ENCODE measurements around the gene BNC2. TPM values are rescaled to one million over a fixed set of nuclear protein-coding genes. Genes with fewer than 3 reads are reported as not detected.
A peak's percentile ranks its signal among the peaks of the same experiment; 100 is the strongest.
"Not testable (repeated sequence)": the region's sequence is repeated elsewhere in the genome, so short reads cannot be mapped to it uniquely, and the experiment has no call there.

BNC2 gene
- total RNA-seq, 1 donor from 2014 or later: 38.0 TPM

DNA sequence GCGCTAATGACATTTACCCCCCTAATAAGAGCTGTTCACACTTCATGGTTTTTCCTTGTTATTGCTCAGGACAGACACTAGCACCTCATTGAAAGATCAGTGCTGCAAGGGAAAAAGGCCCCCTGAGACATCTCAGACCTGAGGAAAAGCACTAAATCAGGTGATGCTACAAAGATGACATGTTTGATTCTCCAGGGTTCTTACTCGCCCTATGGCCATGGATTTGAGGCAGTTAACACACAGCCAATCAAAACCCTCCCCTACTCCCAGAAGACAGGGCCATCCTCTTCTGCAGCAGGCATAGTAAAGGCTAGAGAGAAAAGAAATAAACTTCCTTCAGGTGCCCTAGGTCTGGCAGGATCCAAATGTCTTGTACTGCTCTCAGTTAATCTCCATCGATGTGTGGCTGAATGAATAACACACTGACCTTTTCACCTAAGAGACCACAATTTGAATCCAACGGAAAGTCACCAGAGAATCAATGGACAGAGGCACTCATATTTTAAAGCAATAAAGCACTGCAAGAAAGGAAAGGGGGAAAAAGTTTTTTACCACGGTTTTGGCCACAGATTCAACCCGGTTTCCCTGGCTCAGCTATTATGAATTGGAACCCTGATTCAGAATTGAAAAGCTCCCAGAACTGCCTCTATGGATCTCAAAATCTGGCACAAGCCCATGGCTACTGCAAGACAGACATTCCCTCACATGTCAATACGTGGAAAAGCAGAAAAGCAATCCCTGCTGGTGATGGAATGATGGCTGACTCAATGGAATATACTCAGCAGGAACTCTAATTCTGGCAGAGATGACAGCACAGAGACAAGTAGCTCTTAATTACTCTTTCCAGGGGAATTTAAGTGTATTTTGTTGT is 329.5 kb downstream of the BNC2 start:
- Histone ChIP-seq H3K79me2 (ENCODE audit: insufficient read depth, low read length) (peaks cover 7% of the 10 kb centered on the region), H3K9me3 (ENCODE audit: insufficient read depth, low read depth, low read length) (no peaks in the 10 kb centered on the region), H4K20me1 (ENCODE audit: insufficient read depth, low read length) (peaks cover 5% of the 10 kb centered on the region), H3K4me3 (ENCODE audit: insufficient read depth, low read depth, low read length) (no peak overlapping the region), H3K36me3 (ENCODE audit: insufficient read depth, low read length) (no peaks in the 10 kb centered on the region), H3K27ac (ENCODE audit: low read depth, low read length) (no peak overlapping the region), H3K4me2 (ENCODE audit: low read length) (peak overlapping the region; percentile 64), H3K9ac (ENCODE audit: low read length) (no peak overlapping the region), H3K27me3 (ENCODE audit: insufficient read depth, low read length) (no peaks in the 10 kb centered on the region), H3K4me1 (ENCODE audit: insufficient read depth, low read length) (peaks cover 18% of the 10 kb centered on the region), H2AFZ (ENCODE audit: low read depth, low read length) (no peak overlapping the region)
- no peak overlapping the region for H3K4me3 Mint-ChIP-seq (ENCODE audit: unreplicated experiment)
- DNase-seq (ENCODE audit: low read depth): peak; percentile 70
- H3K27me3 Mint-ChIP-seq (ENCODE audit: low read depth, unreplicated experiment): no peaks in the 10 kb centered on the region
- peak overlapping the region; percentile 5 for H3K27ac Mint-ChIP-seq (ENCODE audit: unreplicated experiment)
- TF ChIP-seq, protein P1, sequence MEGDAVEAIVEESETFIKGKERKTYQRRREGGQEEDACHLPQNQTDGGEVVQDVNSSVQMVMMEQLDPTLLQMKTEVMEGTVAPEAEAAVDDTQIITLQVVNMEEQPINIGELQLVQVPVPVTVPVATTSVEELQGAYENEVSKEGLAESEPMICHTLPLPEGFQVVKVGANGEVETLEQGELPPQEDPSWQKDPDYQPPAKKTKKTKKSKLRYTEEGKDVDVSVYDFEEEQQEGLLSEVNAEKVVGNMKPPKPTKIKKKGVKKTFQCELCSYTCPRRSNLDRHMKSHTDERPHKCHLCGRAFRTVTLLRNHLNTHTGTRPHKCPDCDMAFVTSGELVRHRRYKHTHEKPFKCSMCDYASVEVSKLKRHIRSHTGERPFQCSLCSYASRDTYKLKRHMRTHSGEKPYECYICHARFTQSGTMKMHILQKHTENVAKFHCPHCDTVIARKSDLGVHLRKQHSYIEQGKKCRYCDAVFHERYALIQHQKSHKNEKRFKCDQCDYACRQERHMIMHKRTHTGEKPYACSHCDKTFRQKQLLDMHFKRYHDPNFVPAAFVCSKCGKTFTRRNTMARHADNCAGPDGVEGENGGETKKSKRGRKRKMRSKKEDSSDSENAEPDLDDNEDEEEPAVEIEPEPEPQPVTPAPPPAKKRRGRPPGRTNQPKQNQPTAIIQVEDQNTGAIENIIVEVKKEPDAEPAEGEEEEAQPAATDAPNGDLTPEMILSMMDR (IDR thresholded peaks at IDR 0.05; ENCODE audit: insufficient read depth, low read depth, low read length): no peak
- TF ChIP-seq EZH2 (IDR thresholded peaks at IDR 0.05; ENCODE audit: insufficient read depth, low read length): no peak
- H3K4me1 Mint-ChIP-seq (ENCODE audit: low read depth, unreplicated experiment): peaks cover 33% of the 10 kb centered on the region
- no peaks in the 10 kb centered on the region for H3K9me3 Mint-ChIP-seq (ENCODE audit: unreplicated experiment)
- H3K36me3 Mint-ChIP-seq (ENCODE audit: low read depth, unreplicated experiment): peaks cover 3% of the 10 kb centered on the region
- peak; percentile 65 for FAIRE-seq

DNA sequence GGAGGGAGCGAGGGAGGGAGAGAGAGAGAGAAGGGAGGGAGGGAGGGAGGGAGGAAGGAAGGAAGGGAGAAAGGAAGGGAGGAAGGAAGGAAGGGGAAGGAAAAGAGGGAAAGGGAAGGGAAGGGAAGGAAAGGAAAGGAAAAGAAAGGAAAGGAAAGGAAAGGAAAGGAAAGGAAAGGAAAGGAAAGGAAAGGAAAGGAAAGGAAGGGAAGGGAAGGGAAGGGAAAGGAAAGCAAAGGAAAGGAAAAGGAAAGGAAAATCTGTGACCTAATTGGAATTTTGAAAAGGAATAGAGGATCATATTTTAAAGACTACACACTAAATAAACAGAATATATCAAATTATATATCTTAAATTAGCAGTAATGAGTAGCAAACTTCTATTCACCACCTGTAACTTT is 330.8 kb downstream of the BNC2 start:
- H2AFZ ChIP-seq (ENCODE audit: low read depth, low read length); FAIRE-seq; H4K20me1 ChIP-seq (ENCODE audit: insufficient read depth, low read length); H3K4me3 ChIP-seq (ENCODE audit: insufficient read depth, low read depth, low read length); H3K27me3 Mint-ChIP-seq (ENCODE audit: low read depth, unreplicated experiment); H3K36me3 ChIP-seq (ENCODE audit: insufficient read depth, low read length); H3K27ac ChIP-seq (ENCODE audit: low read depth, low read length); H3K9me3 Mint-ChIP-seq (ENCODE audit: unreplicated experiment); H3K4me2 ChIP-seq (ENCODE audit: low read length); H3K9me3 ChIP-seq (ENCODE audit: insufficient read depth, low read depth, low read length); H3K36me3 Mint-ChIP-seq (ENCODE audit: low read depth, unreplicated experiment); DNase-seq (ENCODE audit: low read depth); H3K27me3 ChIP-seq (ENCODE audit: insufficient read depth, low read length); H3K4me3 Mint-ChIP-seq (ENCODE audit: unreplicated experiment); H3K9ac ChIP-seq (ENCODE audit: low read length); H3K79me2 ChIP-seq (ENCODE audit: insufficient read depth, low read length); H3K27ac Mint-ChIP-seq (ENCODE audit: unreplicated experiment): not testable (repeated sequence)
- H3K4me1 ChIP-seq (ENCODE audit: insufficient read depth, low read length): peaks cover 18% of the 10 kb centered on the region
- H3K4me1 Mint-ChIP-seq (ENCODE audit: low read depth, unreplicated experiment): peaks cover 40% of the 10 kb centered on the region

DNA sequence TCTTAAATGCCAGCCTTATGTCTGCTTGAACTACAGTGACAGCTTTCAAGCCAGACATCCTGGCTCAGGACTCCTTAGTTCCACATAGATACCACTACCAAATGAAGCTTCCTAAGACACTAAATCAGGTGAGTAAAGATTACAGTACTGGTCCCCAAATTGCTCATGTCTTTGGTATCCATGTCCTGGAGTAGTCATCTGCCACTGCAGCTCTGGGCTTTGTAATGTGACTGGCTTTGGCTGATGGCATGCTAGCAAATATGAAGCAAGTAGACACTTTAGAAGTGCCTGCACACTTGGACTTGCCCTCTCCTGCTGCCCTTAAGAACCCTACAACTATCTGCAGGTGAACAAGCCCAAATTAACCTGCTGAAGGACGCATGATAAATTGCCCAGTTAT is 334.9 kb downstream of the BNC2 start:
- TF ChIP-seq, protein P1 (IDR thresholded peaks at IDR 0.05; ENCODE audit: insufficient read depth, low read depth, low read length): no peak
- Mint-ChIP-seq H3K27me3 (ENCODE audit: low read depth, unreplicated experiment) (no peaks in the 10 kb centered on the region), H3K9me3 (ENCODE audit: unreplicated experiment) (no peaks in the 10 kb centered on the region), H3K4me1 (ENCODE audit: low read depth, unreplicated experiment) (peaks cover 26% of the 10 kb centered on the region), H3K36me3 (ENCODE audit: low read depth, unreplicated experiment) (peaks cover 4% of the 10 kb centered on the region), H3K27ac (ENCODE audit: unreplicated experiment) (peak overlapping the region; percentile 47), H3K4me3 (ENCODE audit: unreplicated experiment) (peak overlapping the region; percentile 45)
- FAIRE-seq (no peak), DNase-seq (ENCODE audit: low read depth) (no peak)
- Histone ChIP-seq H3K79me2 (ENCODE audit: insufficient read depth, low read length) (no peaks in the 10 kb centered on the region), H2AFZ (ENCODE audit: low read depth, low read length) (no peak overlapping the region), H3K4me3 (ENCODE audit: insufficient read depth, low read depth, low read length) (no peak overlapping the region), H4K20me1 (ENCODE audit: insufficient read depth, low read length) (no peaks in the 10 kb centered on the region), H3K9me3 (ENCODE audit: insufficient read depth, low read depth, low read length) (no peaks in the 10 kb centered on the region), H3K4me1 (ENCODE audit: insufficient read depth, low read length) (peaks cover 12% of the 10 kb centered on the region), H3K27ac (ENCODE audit: low read depth, low read length) (no peak overlapping the region), H3K27me3 (ENCODE audit: insufficient read depth, low read length) (no peaks in the 10 kb centered on the region), H3K36me3 (ENCODE audit: insufficient read depth, low read length) (peaks cover under 1% of the 10 kb centered on the region), H3K4me2 (ENCODE audit: low read length) (no peak overlapping the region), H3K9ac (ENCODE audit: low read length) (no peak overlapping the region)

All from astrocyte (in vitro differentiated cells and primary cell).